Stimulated activated naive CD8-positive, alpha-beta T cell treated with anti-CD3 and anti-CD28 coated beads, Interleukin-15, amount 100 ng/mL, for 72 hours (primary cell): ENCODE measurements around the gene POFUT1.
"Not testable (repeated sequence)": the region's sequence is repeated elsewhere in the genome, so short reads cannot be mapped to it uniquely, and the experiment has no call there.

Source experiments
- ATAC-seq: fragments of 150-1000 bp; cut with Tn5 transposase; 2 replicates; pipeline ENCODE4 v1.10.0; 2021; ENCODE audit warnings: mild to moderate bottlenecking, moderate library complexity
- DNase-seq, 2 donors: peaks; one replicate each; pipeline ENCODE4 v3.0.0; 2021 to 2022
- H3K27ac Mint-ChIP-seq, 2 donors: one replicate each; pipeline ENCODE4 v1.8.0; 2022; ENCODE audit warnings: mild to moderate bottlenecking in 2 of 2, mixed read lengths in 2 of 2, moderate library complexity in 2 of 2
- H3K27me3 Mint-ChIP-seq: one replicate; pipeline ENCODE4 v1.8.0; 2022; ENCODE audit warnings: mixed read lengths
- H3K4me1 Mint-ChIP-seq: one replicate; pipeline ENCODE4 v1.8.0; 2022; ENCODE audit warnings: mild to moderate bottlenecking, mixed read lengths
- H3K4me3 Mint-ChIP-seq, 2 donors: one replicate each; pipeline ENCODE4 v1.8.0; 2022; ENCODE audit warnings: mild to moderate bottlenecking in 2 of 2, mixed read lengths in 2 of 2, moderate library complexity in 1 of 2
- H3K9me3 Mint-ChIP-seq, 2 donors: one replicate each; pipeline ENCODE4 v1.8.0; 2022; ENCODE audit warnings: mixed read lengths in 2 of 2

The POFUT1 gene

GRCh38 chr20:32181606-32182005, 26.1 kb upstream of the POFUT1 start:
- no peak for DNase-seq
- no peaks in the 10 kb centered on the region for H3K4me1 Mint-ChIP-seq
- H3K27me3 Mint-ChIP-seq = no peaks in the 10 kb centered on the region

GRCh38 chr20:32183947-32184635, 23.6 kb upstream of the POFUT1 start:
- Mint-ChIP-seq H3K27me3 (no peaks in the 10 kb centered on the region), H3K9me3 (no peaks in the 10 kb centered on the region), H3K27ac (peak overlapping the region in 1 of 2 donors; percentile 90), H3K4me3 (no peak overlapping the region), H3K4me1 (peaks cover 12% of the 10 kb centered on the region)
- no peak for ATAC-seq
- no peak for DNase-seq

More at GRCh38 chr20:32181606-32182005, 26.1 kb upstream of the POFUT1 start:
- no peak overlapping the region for H3K27ac Mint-ChIP-seq
- ATAC-seq = no peak
- H3K9me3 Mint-ChIP-seq = no peaks in the 10 kb centered on the region
- H3K4me3 Mint-ChIP-seq = no peak overlapping the region

- Mint-ChIP-seq H3K9me3 (no peaks in the 10 kb centered on the region), H3K4me3 (no peak overlapping the region), H3K4me1 (peaks cover 19% of the 10 kb centered on the region), H3K27ac (no peak overlapping the region), H3K27me3 (no peaks in the 10 kb centered on the region)
- DNase-seq (no peak), ATAC-seq (no peak)
Measured at GRCh38 chr20:32184961-32185603, 22.6 kb upstream of the POFUT1 start.

- Mint-ChIP-seq H3K27me3 (no peaks in the 10 kb centered on the region), H3K4me1 (peaks cover 31% of the 10 kb centered on the region), H3K4me3 (no peak overlapping the region), H3K27ac (no peak overlapping the region), H3K9me3 (no peaks in the 10 kb centered on the region)
- ATAC-seq (no peak), DNase-seq (no peak)
Measured at GRCh38 chr20:32186506-32186905, 21.2 kb upstream of the POFUT1 start.

- Mint-ChIP-seq H3K9me3 (no peaks in the 10 kb centered on the region), H3K27ac (peak overlapping the region; percentile 3 to 23), H3K4me3 (peak overlapping the region; percentile 49 to 87), H3K27me3 (no peaks in the 10 kb centered on the region), H3K4me1 (peaks cover 42% of the 10 kb centered on the region)
- DNase-seq = no peak
- ATAC-seq = no peak
Measured at GRCh38 chr20:32188376-32189122, 19.1 kb upstream of the POFUT1 start.

GRCh38 chr20:32189123-32189410, 18.6 kb upstream of the POFUT1 start:
- no peaks in the 10 kb centered on the region for H3K9me3 Mint-ChIP-seq
- H3K4me1 Mint-ChIP-seq = peaks cover 47% of the 10 kb centered on the region
- H3K4me3 Mint-ChIP-seq = peak overlapping the region; percentile 78 to 87

GRCh38 chr20:32189691-32190615, 17.7 kb upstream of the POFUT1 start:
- Mint-ChIP-seq H3K4me3 (peak overlapping the region; percentile 78 to 87), H3K27me3 (no peaks in the 10 kb centered on the region), H3K4me1 (peaks cover 54% of the 10 kb centered on the region), H3K27ac (peak overlapping the region; percentile 89 to 93), H3K9me3 (no peaks in the 10 kb centered on the region)
- ATAC-seq = peak; percentile 68
- DNase-seq = peak; percentile 50 to 58

More at GRCh38 chr20:32189123-32189410, 18.6 kb upstream of the POFUT1 start:
- ATAC-seq (peak; percentile 3), DNase-seq (no peak)
- Mint-ChIP-seq H3K27ac (peak overlapping the region; percentile 89 to 93), H3K27me3 (no peaks in the 10 kb centered on the region)

GRCh38 chr20:32190616-32191415, 16.9 kb upstream of the POFUT1 start:
- no peaks in the 10 kb centered on the region for H3K27me3 Mint-ChIP-seq
- peak overlapping the region; percentile 75 to 80 for H3K4me3 Mint-ChIP-seq
- peak; percentile 37 for ATAC-seq
- H3K27ac Mint-ChIP-seq = peak overlapping the region; percentile 25 to 77
- H3K9me3 Mint-ChIP-seq = no peaks in the 10 kb centered on the region
- no peak for DNase-seq
- H3K4me1 Mint-ChIP-seq = peaks cover 62% of the 10 kb centered on the region

- no peaks in the 10 kb centered on the region for H3K27me3 Mint-ChIP-seq
- peak overlapping the region in 1 of 2 donors; percentile 75 for H3K4me3 Mint-ChIP-seq
- H3K27ac Mint-ChIP-seq = no peak overlapping the region
- H3K9me3 Mint-ChIP-seq = no peaks in the 10 kb centered on the region
- ATAC-seq (peak; percentile 4), DNase-seq (no peak)
- peaks cover 68% of the 10 kb centered on the region for H3K4me1 Mint-ChIP-seq
Measured at GRCh38 chr20:32191422-32191821, 16.3 kb upstream of the POFUT1 start.

GRCh38 chr20:32191873-32192272, 15.8 kb upstream of the POFUT1 start:
- Mint-ChIP-seq H3K27me3 (no peaks in the 10 kb centered on the region), H3K9me3 (no peaks in the 10 kb centered on the region), H3K4me3 (no peak overlapping the region), H3K27ac (no peak overlapping the region), H3K4me1 (peaks cover 73% of the 10 kb centered on the region)
- DNase-seq = no peak
- ATAC-seq = no peak

GRCh38 chr20:32192698-32193097, 15.0 kb upstream of the POFUT1 start:
- no peaks in the 10 kb centered on the region for H3K27me3 Mint-ChIP-seq
- ATAC-seq (no peak), DNase-seq (no peak)
- no peaks in the 10 kb centered on the region for H3K9me3 Mint-ChIP-seq
- peaks cover 80% of the 10 kb centered on the region for H3K4me1 Mint-ChIP-seq
- no peak overlapping the region for H3K4me3 Mint-ChIP-seq
- no peak overlapping the region for H3K27ac Mint-ChIP-seq

GRCh38 chr20:32193336-32193735, 14.3 kb upstream of the POFUT1 start:
- not testable (repeated sequence) for ATAC-seq, H3K9me3 Mint-ChIP-seq, H3K4me3 Mint-ChIP-seq, H3K27ac Mint-ChIP-seq, H3K27me3 Mint-ChIP-seq, DNase-seq
- peaks cover 80% of the 10 kb centered on the region for H3K4me1 Mint-ChIP-seq

GRCh38 chr20:32193996-32194395, 13.7 kb upstream of the POFUT1 start:
- DNase-seq (no peak), ATAC-seq (no peak)
- no peaks in the 10 kb centered on the region for H3K9me3 Mint-ChIP-seq
- H3K27ac Mint-ChIP-seq = peak overlapping the region in 1 of 2 donors; percentile 42
- no peaks in the 10 kb centered on the region for H3K27me3 Mint-ChIP-seq
- no peak overlapping the region for H3K4me3 Mint-ChIP-seq
- H3K4me1 Mint-ChIP-seq = peaks cover 77% of the 10 kb centered on the region

GRCh38 chr20:32195581-32195980, 12.1 kb upstream of the POFUT1 start:
- H3K4me3 Mint-ChIP-seq = no peak overlapping the region
- DNase-seq = no peak
- no peak for ATAC-seq
- H3K27ac Mint-ChIP-seq = no peak overlapping the region
- H3K9me3 Mint-ChIP-seq = no peaks in the 10 kb centered on the region
- H3K27me3 Mint-ChIP-seq = no peaks in the 10 kb centered on the region
- H3K4me1 Mint-ChIP-seq = peaks cover 81% of the 10 kb centered on the region
